ENCODE data around the gene PRIM1. TPM values are rescaled to one million over a fixed set of nuclear protein-coding genes. Genes with fewer than 3 reads are reported as not detected.

PRIM1 gene
- total RNA-seq, 1 donor from 2014 or later, result 3.2 TPM

Other genes with a start within 250 kb of the PRIM1 start
- 63.1 TPM for gene RBMS2, start 230.5 kb downstream of the PRIM1 start, total RNA-seq
- 81.2 TPM for gene BAZ2A, start 122.0 kb downstream of the PRIM1 start, total RNA-seq
- gene ATP5F1B, start 106.3 kb downstream of the PRIM1 start, total RNA-seq, result 570 TPM
- gene PTGES3, start 64.0 kb downstream of the PRIM1 start, total RNA-seq, result 130 TPM
- 717 TPM for gene NACA, start 27.0 kb downstream of the PRIM1 start, total RNA-seq
- gene HSD17B6, start 11.0 kb upstream of the PRIM1 start, total RNA-seq, result 0.74 TPM
- gene SDR9C7, start 182.1 kb upstream of the PRIM1 start, total RNA-seq, result not detected
- 0.35 TPM for gene RDH16, start 205.3 kb upstream of the PRIM1 start, total RNA-seq